ENCODE results near the gene C1orf174. TPM values are rescaled to one million over a fixed set of nuclear protein-coding genes. Genes with fewer than 3 reads are reported as not detected.

C1orf174 gene
- total and polyA plus RNA-seq, 4 donors, result 10.8 to 19.3 (median 17.6) TPM

DNA sequence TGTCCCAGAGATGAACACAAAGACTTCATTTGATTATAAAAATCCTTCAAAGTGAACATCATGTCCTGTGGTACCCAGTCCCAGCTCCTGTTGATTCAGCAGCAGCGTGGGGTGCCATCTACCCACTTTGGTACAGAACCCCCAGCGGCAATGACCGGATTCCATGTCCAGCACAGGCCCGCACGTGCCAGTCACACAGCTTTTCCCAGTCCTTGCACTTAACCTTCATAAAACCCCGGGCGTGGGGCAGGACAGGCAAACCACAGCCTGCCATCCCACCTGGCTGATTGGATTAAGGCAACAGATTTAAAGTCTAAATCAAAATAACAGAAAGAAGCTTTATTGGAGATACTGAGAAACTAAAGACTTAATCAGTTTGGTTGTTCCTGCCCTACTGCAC lies 58.6 kb downstream of the C1orf174 start:
- H3K4me3 ChIP-seq, result no peak overlapping the region
- 95 to 97% methylated on average over 7 of the region's 7 CpGs for WGBS, 2 donors
- DNase-seq (no peak), ATAC-seq (ENCODE audit: insufficient read depth, low FRiP score) (no peak)
- H3K4me1 ChIP-seq (ENCODE audit: control insufficient read depth in 5 of 5, insufficient read depth in 5 of 5, low read length in 5 of 5), result no peaks in the 10 kb centered on the region
- TF ChIP-seq CTCF (IDR thresholded peaks at IDR 0.05; ENCODE audit: control extremely low read depth, extremely low read depth), result no peak
- no peak overlapping the region for H3K9ac ChIP-seq (ENCODE audit: insufficient read depth in 1 of 2, low read length in 2 of 2)
- H3K36me3 ChIP-seq (ENCODE audit: control insufficient read depth in 4 of 4, insufficient read depth in 4 of 4, low read length in 4 of 4), result peaks cover 26 to 43% (median 34%) of the 10 kb centered on the region in 4 donors
- H3K27me3 ChIP-seq (ENCODE audit: control insufficient read depth in 3 of 3, insufficient read depth in 3 of 3, low read length in 2 of 3), result no peaks in the 10 kb centered on the region
- H3K27ac ChIP-seq (ENCODE audit: low read depth in 1 of 2, low read length in 1 of 2), result no peak overlapping the region
- peaks cover 0 to 15% (median 3%) of the 10 kb centered on the region in 4 donors for H3K9me3 ChIP-seq (ENCODE audit: control insufficient read depth in 4 of 4, insufficient read depth in 3 of 4, low read length in 3 of 4)

Other genes with a start within 250 kb of the C1orf174 start
- 10 to 100 TPM in 1 of 2 donors, 1 to 10 TPM in 1; 2.5 to 12.3 TPM for gene TP73, start 247.8 kb downstream of the C1orf174 start, total RNA-seq
- 1 to 10 TPM; 1.7 to 2.0 TPM for gene TP73, start 247.8 kb downstream of the C1orf174 start, polyA plus RNA-seq
- not detected for gene CCDC27, start 147.8 kb downstream of the C1orf174 start, total RNA-seq
- gene CCDC27, start 147.8 kb downstream of the C1orf174 start, polyA plus RNA-seq, result not detected
- gene SMIM1, start 127.5 kb downstream of the C1orf174 start, total RNA-seq, result 10 to 100 TPM in 1 of 2 donors, 1 to 10 TPM in 1; 8.0 to 11.0 TPM
- 10 to 100 TPM; 10.7 to 15.9 TPM for gene SMIM1, start 127.5 kb downstream of the C1orf174 start, polyA plus RNA-seq
- 10 to 100 TPM; 22.3 to 33.9 TPM for gene LRRC47, start 103.8 kb downstream of the C1orf174 start, total RNA-seq
- gene LRRC47, start 103.8 kb downstream of the C1orf174 start, polyA plus RNA-seq, result 10 to 100 TPM; 14.4 to 18.7 TPM
- gene CEP104, start 43.1 kb downstream of the C1orf174 start, total RNA-seq, result 10 to 100 TPM; 39.5 to 56.5 TPM
- gene CEP104, start 43.1 kb downstream of the C1orf174 start, polyA plus RNA-seq, result 10 to 100 TPM in 1 of 2 donors, 1 to 10 TPM in 1; 8.9 to 11.4 TPM
- 10 to 100 TPM in 1 of 2 donors, 1 to 10 TPM in 1; 6.1 to 12.1 TPM for gene DFFB, start 42.8 kb downstream of the C1orf174 start, total RNA-seq
- gene DFFB, start 42.8 kb downstream of the C1orf174 start, polyA plus RNA-seq, result 1 to 10 TPM; 5.1 to 5.6 TPM